ENCODE measurements around the gene ARMC9.

ARMC9 gene

GRCh38 chr2:231321021-231321420, 122.6 kb downstream of the ARMC9 start:
- DNase-seq = no peak

- no peak for DNase-seq
Observed at GRCh38 chr2:231321556-231322334, 123.3 kb downstream of the ARMC9 start.

GRCh38 chr2:231323316-231323715, 124.9 kb downstream of the ARMC9 start:
- DNase-seq = no peak

GRCh38 chr2:231325826-231326225, 127.4 kb downstream of the ARMC9 start:
- no peak for DNase-seq

GRCh38 chr2:231326404-231326803, 128.0 kb downstream of the ARMC9 start:
- DNase-seq = no peak

- no peak for DNase-seq
Observed at GRCh38 chr2:231330311-231330710, 131.9 kb downstream of the ARMC9 start.

GRCh38 chr2:231331533-231331932, 133.1 kb downstream of the ARMC9 start:
- no peak for DNase-seq

GRCh38 chr2:231332388-231332787, 134.0 kb downstream of the ARMC9 start:
- DNase-seq = no peak

GRCh38 chr2:231332872-231333500, 134.6 kb downstream of the ARMC9 start:
- no peak for DNase-seq

GRCh38 chr2:231334179-231334930, 135.9 kb downstream of the ARMC9 start:
- no peak for DNase-seq

GRCh38 chr2:231334981-231335380, 136.6 kb downstream of the ARMC9 start:
- no peak for DNase-seq

GRCh38 chr2:231335591-231335990, 137.2 kb downstream of the ARMC9 start:
- no peak for DNase-seq

- no peak for DNase-seq
Observed at GRCh38 chr2:231336236-231336635, 137.8 kb downstream of the ARMC9 start.

- no peak for DNase-seq
Observed at GRCh38 chr2:231336700-231337099, 138.3 kb downstream of the ARMC9 start.

- no peak for DNase-seq
Observed at GRCh38 chr2:231337807-231338759, 139.7 kb downstream of the ARMC9 start.

GRCh38 chr2:231339316-231339715, 140.9 kb downstream of the ARMC9 start:
- DNase-seq = no peak

GRCh38 chr2:231341100-231341499, 142.7 kb downstream of the ARMC9 start:
- no peak for DNase-seq

GRCh38 chr2:231342061-231342711, 143.8 kb downstream of the ARMC9 start:
- no peak for DNase-seq

- DNase-seq = no peak
Observed at GRCh38 chr2:231343006-231343710, 144.7 kb downstream of the ARMC9 start.

GRCh38 chr2:231343988-231344387, 145.6 kb downstream of the ARMC9 start:
- no peak for DNase-seq

GRCh38 chr2:231344851-231345250, 146.4 kb downstream of the ARMC9 start:
- DNase-seq = no peak
